ENCODE measurements around the gene RAB30.

RAB30 gene

DNA sequence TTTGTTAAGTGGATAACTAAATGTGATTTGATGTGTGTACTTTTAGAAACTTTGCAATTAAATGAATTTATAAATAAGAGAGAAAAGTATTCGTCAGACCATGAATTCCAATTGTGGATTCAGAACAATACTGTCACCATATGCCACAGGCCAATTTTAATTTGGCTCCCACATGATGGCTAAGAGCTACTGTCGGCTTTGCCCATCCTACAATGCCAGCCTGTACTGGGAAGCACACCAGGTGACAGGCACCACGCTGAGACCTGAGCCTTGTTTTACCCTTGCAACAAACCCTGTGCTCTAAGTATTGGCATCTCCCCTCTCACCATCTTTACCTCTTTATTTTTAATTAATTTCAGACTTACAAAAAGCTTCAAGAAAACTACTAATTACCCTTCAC is 14.0 kb downstream of the RAB30 start:
- CTCF ChIA-PET: interaction anchor here (1.6 to 1.8 kb wide), 2 partner anchors 10 to 12 kb away, joined by 4 to 6 read pairs; no protein-coding TSS in a partner anchor
- TF ChIP-seq, protein P1, sequence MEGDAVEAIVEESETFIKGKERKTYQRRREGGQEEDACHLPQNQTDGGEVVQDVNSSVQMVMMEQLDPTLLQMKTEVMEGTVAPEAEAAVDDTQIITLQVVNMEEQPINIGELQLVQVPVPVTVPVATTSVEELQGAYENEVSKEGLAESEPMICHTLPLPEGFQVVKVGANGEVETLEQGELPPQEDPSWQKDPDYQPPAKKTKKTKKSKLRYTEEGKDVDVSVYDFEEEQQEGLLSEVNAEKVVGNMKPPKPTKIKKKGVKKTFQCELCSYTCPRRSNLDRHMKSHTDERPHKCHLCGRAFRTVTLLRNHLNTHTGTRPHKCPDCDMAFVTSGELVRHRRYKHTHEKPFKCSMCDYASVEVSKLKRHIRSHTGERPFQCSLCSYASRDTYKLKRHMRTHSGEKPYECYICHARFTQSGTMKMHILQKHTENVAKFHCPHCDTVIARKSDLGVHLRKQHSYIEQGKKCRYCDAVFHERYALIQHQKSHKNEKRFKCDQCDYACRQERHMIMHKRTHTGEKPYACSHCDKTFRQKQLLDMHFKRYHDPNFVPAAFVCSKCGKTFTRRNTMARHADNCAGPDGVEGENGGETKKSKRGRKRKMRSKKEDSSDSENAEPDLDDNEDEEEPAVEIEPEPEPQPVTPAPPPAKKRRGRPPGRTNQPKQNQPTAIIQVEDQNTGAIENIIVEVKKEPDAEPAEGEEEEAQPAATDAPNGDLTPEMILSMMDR (IDR thresholded peaks at IDR 0.05; ENCODE audit: control extremely low read depth, extremely low read depth, low read depth, missing control alignments): no peak
- POLR2A ChIA-PET: no interaction called here
- DNase-seq (ENCODE audit: extremely low spot score): no peak

DNA sequence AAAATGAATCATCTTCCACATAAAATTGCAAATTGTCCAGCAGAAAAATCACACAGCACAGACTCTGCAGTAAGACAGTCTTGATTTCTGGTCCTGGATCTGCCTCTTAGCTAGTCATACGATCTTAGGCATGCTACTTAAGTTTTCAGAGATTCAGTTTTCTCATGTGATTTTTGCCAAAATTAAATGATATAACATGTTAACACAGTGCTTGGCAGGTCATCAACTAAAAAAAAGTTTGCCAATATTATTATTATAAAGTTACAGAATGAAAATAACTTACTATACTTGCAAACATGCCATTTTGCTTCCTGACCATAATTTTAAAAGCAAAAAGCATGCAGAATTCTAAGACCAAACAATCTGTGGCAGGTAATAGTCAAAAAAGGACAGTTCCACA is 15.1 kb downstream of the RAB30 start:
- ChIA-PET CTCF (interaction anchor here (1.2 to 1.6 kb wide), 3 partner anchors 11 to 17 kb away, joined by 3 to 4 read pairs (median 3); no protein-coding TSS in a partner anchor), POLR2A (no interaction called here)
- TF ChIP-seq, protein P1 (IDR thresholded peaks at IDR 0.05; ENCODE audit: control extremely low read depth, extremely low read depth, low read depth, missing control alignments): no peak
- no peak for DNase-seq (ENCODE audit: extremely low spot score)

DNA sequence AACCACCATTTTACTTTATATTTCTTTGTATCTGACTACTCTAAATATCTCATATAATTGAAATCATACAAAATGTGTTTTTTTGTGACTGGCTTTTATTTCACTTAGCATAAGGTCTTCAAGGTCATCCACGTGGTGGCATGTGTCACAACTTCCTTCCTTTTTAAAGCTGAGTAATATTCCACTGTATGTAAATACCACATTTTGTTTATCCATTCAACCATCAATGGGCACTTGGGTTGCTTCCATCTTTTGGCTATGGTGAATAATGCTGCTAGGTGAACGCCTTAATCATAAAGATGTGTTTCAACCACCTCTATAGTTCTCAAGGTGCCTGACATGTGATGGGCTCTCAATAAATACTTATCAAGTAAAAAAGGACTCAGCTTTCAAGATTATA is 15.5 kb downstream of the RAB30 start:
- TF ChIP-seq, protein P1 (IDR thresholded peaks at IDR 0.05; ENCODE audit: control extremely low read depth, extremely low read depth, low read depth, missing control alignments): no peak
- ChIA-PET POLR2A (no interaction called here), CTCF (interaction anchor here (1.2 to 1.6 kb wide), 3 partner anchors 11 to 17 kb away, joined by 3 to 4 read pairs (median 3); no protein-coding TSS in a partner anchor)
- DNase-seq (ENCODE audit: extremely low spot score): no peak

DNA sequence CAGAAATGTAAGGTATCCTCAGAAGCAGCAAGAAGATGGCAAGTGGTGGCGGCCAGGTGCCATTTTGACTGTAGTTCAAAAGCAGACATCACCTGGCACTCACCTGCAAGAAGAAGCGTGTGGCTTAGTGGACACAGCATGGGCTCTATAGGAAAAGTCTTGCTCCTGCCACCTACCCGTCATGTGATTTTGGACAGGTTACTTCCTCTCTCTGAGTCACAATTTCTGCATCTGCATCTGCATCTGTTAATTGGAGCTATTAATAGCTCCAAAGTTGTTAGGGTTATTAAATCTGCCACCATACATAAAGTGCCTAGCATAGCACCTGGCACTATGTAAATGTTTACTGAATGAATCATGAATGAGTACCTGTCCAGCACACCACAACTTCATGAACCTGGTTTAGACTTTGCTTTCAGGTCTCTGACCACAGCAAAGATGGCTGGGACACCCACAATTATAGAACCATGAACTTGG is 16.8 kb downstream of the RAB30 start:
- no peak for DNase-seq (ENCODE audit: extremely low spot score)
- ChIA-PET POLR2A (no interaction called here), CTCF (interaction anchor here (0.6 to 1.4 kb wide), 3 partner anchors 9 to 20 kb away, joined by 3 to 7 read pairs (median 3); no protein-coding TSS in a partner anchor)
- TF ChIP-seq, protein P1 (IDR thresholded peaks at IDR 0.05; ENCODE audit: control extremely low read depth, extremely low read depth, low read depth, missing control alignments): no peak

DNA sequence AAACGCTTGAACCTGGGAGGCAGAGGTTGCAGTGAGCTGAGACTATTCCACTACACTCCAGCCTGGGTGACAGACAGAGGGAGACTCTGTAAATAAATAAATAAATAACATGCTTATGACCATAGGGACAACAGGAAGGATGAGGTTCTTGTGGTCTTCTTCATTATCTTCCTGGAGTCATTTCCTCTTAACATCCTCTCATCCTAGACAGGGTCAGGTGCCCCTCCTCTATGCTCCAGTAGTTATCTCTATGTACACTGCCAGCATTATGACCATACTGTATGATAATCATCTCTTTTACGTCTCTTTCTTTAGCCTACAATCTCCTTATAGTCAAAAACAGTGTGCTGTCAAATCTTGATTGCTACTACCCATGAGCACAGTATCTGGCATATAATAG is 17.7 kb downstream of the RAB30 start:
- TF ChIP-seq, protein P1 (IDR thresholded peaks at IDR 0.05; ENCODE audit: control extremely low read depth, extremely low read depth, low read depth, missing control alignments): no peak
- ChIA-PET CTCF (interaction anchor here (1.4 kb wide), 1 partner anchor 8 kb away, joined by 7 read pairs; no protein-coding TSS in a partner anchor), POLR2A (no interaction called here)
- DNase-seq (ENCODE audit: extremely low spot score): no peak

DNA sequence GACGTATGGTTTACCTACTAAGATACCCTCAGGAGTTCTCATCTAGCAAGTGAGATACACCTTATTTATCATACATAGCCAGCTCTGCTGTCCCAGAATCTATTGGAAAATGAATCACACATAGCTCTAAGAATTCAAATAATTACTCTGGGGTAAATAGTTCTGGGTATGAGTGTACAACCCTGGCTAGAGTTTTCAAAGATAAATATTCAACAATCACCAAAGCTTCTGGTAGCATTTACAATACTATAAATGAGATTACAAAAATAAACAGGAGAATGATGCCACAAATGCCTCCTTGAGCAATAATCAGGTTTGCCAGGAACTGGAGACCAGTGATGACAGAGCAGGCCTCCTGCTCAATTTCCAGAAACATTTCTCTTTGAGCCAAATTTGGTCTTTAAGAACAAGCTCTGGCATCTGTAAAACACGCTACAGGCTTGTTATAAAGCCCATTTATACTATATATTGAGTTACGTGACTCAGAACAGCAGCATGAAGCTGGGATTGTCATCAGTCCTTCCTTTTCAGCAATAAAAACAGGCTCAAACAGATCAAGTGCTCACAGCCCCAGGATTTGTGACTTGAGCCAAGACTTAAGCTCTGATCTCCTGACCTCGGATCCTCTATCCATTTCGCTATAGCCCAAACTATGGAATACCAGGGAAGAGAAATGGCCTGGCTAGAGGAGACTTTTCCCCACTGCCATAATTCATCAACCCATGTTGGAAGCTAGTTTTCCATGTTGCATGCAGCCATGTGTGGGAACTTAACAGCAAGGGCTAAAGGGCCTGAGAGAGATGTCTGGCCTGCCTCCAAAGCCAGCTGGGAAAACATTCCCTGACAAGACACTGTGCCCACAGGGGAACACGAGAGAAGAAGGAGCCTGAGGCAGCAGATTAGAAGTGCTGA is 19.7 kb downstream of the RAB30 start:
- DNase-seq (ENCODE audit: extremely low spot score): no peak
- CTCF ChIA-PET: interaction anchor here (0.7 to 2.1 kb wide), 7 partner anchors 9 to 198 kb away, joined by 3 to 6 read pairs (median 3); no protein-coding TSS in a partner anchor
- TF ChIP-seq, protein P1 (IDR thresholded peaks at IDR 0.05; ENCODE audit: control extremely low read depth, extremely low read depth, low read depth, missing control alignments): no peak
- POLR2A ChIA-PET: no interaction called here

Data from GM10248 (cell line).